Omental fat pad (tissue), 4 donors: ENCODE data around the gene NLRP1. TPM values are rescaled to one million over a fixed set of nuclear protein-coding genes. Genes with fewer than 3 reads are reported as not detected.

ENCODE experiments used
- ATAC-seq: fragments of 150-250 bp; one replicate; pipeline ENCODE4 v1.9.1; 2016; ENCODE audit warnings: mild to moderate bottlenecking, moderate library complexity; ENCODE audit not compliant: low FRiP score
- DNase-seq: peaks from one replicate; pipeline ENCODE4 v3.0.0-alpha.2; 2019; ENCODE audit warnings: low spot score
- total RNA-seq, 4 donors: library from RNA; depleted of rRNA; stranded (reverse); fragments of >200 nt; gene quantifications; one replicate each; pipeline ENCODE4 v1.1.0, GENCODE V29; 2016
- TF ChIP-seq, protein P1 (sequence below), 3 donors: fragments of 450-650 bp; IDR thresholded peaks; one replicate each; pipeline ENCODE4 v1.5.1; 2016 to 2017; ENCODE audit warnings: antibody characterized with exemption in 3 of 3, mild to moderate bottlenecking in 3 of 3, moderate library complexity in 2 of 3

NLRP1 gene
- total RNA-seq, 4 donors from 2014 or later: 26.1 to 88.3 (median 28.8) TPM

DNA sequence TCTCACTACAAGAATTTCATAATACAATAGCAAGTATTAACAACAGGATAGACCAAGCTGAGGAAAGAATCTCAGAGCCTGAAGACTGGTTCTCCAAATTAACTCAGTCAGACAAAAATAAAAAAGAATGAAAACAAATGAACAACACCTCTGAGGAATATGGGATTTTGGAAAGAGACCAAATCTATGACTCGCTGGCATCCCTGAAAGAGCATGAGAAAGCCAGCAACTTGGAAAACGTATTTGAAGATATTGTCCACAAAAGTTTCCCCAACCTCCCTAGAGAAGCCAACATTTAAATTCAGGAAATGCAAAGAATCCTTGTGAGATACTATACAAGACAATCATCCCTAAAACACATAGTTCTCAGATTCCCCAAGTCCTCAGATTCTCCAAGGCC lies 20.9 kb downstream of the NLRP1 start:
- DNase-seq (no peak), ATAC-seq (no peak)
- TF ChIP-seq, protein P1, sequence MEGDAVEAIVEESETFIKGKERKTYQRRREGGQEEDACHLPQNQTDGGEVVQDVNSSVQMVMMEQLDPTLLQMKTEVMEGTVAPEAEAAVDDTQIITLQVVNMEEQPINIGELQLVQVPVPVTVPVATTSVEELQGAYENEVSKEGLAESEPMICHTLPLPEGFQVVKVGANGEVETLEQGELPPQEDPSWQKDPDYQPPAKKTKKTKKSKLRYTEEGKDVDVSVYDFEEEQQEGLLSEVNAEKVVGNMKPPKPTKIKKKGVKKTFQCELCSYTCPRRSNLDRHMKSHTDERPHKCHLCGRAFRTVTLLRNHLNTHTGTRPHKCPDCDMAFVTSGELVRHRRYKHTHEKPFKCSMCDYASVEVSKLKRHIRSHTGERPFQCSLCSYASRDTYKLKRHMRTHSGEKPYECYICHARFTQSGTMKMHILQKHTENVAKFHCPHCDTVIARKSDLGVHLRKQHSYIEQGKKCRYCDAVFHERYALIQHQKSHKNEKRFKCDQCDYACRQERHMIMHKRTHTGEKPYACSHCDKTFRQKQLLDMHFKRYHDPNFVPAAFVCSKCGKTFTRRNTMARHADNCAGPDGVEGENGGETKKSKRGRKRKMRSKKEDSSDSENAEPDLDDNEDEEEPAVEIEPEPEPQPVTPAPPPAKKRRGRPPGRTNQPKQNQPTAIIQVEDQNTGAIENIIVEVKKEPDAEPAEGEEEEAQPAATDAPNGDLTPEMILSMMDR (IDR thresholded peaks at IDR 0.05): no peak

DNA sequence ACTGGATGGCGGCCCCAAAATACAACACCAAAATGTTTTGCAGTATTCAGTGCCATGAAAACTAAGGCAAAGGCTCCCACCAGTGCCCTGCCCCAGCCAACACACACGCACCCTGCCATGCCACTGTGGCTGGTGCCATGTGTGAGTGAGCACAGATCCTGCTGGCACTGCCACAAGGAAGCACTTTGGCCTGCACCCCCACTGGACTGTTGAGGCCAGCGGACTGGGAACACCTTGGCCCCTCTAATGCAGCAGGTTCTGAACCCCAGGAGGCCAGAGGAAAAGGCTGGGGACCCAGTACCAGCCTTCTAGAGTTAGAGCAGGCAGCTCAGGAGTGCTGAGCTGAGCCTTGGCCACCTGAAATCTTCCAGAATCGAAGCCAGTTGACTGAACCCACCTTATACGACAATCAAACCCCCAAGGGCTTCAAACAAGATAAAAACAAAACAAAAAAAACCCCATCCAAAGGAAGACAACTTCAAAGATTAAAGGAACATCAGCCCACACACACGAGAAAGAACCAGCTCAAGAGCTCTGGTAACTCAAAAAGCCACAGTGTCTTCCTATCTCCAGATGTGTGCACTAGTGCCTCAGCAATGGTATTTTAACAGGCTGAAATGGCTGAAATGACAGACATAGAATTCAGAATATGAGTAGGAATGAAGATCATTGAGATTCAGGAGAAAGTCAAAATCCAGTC lies 21.5 kb downstream of the NLRP1 start:
- TF ChIP-seq, protein P1 (IDR thresholded peaks at IDR 0.05): no peak
- DNase-seq (no peak), ATAC-seq (no peak)

DNA sequence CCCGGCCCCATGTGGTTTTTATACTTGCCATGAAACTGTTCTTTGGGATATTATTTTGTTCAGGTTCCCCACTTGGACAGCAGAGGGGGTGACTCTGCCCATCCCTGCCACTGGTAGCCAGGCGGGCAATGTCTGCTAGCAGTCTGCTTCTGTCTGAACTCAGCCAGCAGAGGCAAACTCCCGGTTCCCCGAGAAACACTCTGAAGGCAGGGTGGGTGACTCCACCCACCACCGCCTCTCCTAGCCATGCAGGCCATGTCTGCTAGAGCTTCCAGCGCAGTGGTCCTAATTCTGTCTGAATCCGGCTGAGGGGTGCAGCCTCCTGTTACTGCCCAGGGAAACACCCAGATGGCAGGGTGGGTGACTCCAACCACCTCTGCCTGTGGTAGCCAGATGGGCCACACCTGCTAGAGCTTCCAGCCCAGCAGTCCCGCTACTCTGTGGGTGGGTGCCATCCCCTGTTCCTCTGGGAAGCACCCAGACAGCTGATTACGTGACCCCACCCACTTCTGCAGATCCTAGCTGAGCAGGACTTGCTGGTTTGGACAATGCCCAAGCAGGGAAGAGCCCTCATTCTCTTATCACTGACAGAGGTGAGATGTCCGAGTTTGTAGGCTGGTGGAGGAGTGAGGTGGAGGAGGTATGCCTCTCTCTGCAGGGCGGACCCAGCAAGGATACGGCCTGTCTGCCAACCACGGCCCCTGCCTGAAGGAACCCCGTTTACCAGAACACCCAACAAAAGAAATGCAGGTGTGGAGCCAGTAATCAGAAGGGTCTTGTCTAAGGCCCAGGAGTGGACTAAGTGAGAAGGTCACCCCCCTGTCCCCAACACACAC lies 22.4 kb downstream of the NLRP1 start:
- TF ChIP-seq, protein P1 (IDR thresholded peaks at IDR 0.05): no peak
- ATAC-seq: no peak
- no peak for DNase-seq

DNA sequence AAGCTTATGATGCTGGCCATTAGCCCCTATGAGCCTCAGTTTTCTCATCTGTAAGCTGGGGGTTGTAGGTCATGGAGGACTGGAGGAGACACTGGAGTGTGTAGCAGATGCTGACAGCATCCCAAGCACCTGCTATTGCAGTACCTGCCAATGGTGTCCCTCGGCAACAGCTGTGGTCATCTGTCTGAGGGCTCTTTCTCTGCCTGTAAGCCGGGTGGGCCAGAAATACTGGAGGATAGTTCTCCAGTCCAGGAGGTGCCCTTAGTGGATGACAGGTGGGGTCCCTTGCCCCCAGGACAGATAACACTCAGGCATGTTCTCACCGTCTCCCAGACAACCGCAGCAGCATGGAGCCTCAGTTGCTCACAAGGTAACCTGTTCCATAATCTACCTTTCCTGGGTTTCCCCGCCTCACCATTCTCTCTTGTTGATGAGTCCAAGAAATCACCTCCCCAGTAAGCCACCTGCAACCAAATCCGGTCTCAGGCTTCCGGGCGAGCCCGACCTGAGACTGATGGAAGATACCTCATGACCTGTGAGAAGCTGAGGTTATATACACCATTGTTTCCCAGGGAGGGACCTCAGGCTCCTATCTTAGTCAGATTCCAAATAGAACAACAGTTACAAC lies 23.8 kb downstream of the NLRP1 start:
- TF ChIP-seq, protein P1 (IDR thresholded peaks at IDR 0.05): no peak
- DNase-seq (no peak), ATAC-seq (peak; percentile 32)

DNA sequence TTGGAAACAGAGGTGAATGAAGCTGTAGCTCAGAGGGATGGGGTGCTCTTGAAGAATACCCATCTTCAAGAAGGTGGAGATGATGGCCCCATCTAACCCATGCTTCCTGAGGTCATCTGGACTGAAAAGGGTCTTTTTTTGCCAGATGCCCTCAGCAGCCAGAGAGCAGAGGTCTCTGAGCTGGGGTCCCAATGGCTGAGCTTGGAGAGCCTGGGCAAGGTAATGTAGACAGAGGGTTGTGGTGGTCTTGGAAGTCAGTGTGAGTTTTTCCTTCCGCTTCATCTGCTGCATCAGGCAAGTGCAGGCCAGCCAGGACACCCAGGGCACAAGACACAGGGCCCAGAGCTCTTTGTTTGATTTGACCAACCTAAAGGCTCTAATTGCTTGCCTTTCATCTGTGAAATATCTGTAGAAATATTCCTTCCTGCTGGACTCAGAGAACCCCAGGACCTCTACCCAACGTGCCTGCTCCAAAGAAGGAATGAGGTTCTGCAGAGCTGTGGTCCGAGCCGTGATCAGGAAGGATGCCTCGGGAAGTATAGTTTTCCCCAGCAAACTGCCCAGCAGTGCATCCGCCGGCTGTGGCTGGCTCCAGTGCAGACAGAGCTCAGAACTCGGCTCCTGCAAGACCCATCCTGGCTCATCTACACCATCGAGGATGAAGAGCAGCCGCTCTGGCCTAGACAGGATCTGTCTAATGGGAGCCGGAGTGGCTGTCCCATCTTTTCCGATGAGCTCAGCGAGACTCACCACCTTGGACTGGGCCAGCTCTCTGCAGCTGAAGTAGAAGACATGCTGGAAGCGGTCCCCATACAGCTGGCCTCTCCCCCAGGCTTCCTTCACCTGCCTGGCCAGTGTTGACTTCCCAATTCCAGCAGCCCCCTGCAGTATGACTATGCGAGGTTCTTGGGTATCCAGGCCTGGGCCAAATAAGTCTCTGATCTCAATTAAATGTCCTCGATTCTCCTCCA lies 25.2 kb downstream of the NLRP1 start:
- ATAC-seq: no peak
- TF ChIP-seq, protein P1 (IDR thresholded peaks at IDR 0.05): no peak
- no peak for DNase-seq

DNA sequence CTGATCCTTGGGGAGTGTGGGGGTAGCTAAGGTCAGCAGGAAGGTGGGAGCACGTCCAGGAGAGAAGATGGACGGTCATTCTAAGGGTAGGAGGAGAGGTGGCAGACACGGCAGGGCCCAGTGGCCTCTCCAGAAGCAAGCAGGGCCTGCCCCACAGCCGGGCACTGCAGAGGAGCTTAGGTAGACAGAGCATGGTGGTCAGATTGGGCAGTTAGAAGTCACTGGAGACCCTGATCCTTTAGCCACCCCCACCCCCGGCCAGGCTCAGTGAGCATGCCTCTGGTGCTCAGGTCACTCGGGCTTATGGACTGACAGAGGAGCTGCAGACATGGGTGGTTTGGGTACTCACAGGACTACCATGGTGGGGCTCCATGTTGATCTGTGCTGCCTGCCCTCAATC lies 26.3 kb downstream of the NLRP1 start:
- DNase-seq: no peak
- ATAC-seq: no peak

More for the DNA sequence above, 26.3 kb downstream of the NLRP1 start:
- TF ChIP-seq, protein P1 (IDR thresholded peaks at IDR 0.05): no peak
